Measurements from ENCODE around the gene WWC2.
"Not testable (repeated sequence)": the region's sequence is repeated elsewhere in the genome, so short reads cannot be mapped to it uniquely, and the experiment has no call there.

The WWC2 gene

GRCh38 chr4:183312841-183313240 lies 213.8 kb downstream of the WWC2 start:
- DNase-seq = no peak

- DNase-seq = no peak
Observed at GRCh38 chr4:183314336-183314735, 215.3 kb downstream of the WWC2 start.

- DNase-seq = no peak
Observed at GRCh38 chr4:183314806-183315205, 215.7 kb downstream of the WWC2 start.

GRCh38 chr4:183318656-183319055 lies 219.6 kb downstream of the WWC2 start:
- DNase-seq = no peak

GRCh38 chr4:183320211-183321059 lies 221.4 kb downstream of the WWC2 start, which contains the start of gene CLDN22:
CLDN22 (minus strand) TSS chr4:183320276; CDS start chr4:183320218, 58 bp downstream.
- no peak for DNase-seq

GRCh38 chr4:183321079-183321478 lies 222.0 kb downstream of the WWC2 start:
- DNase-seq = no peak

GRCh38 chr4:183321516-183321915 lies 222.5 kb downstream of the WWC2 start:
- DNase-seq = no peak

GRCh38 chr4:183322326-183322725 lies 223.3 kb downstream of the WWC2 start, which contains the start of gene CLDN24:
CLDN24 (minus strand) TSS chr4:183322426; CDS start chr4:183322426, 0 bp downstream.
- no peak for DNase-seq

- DNase-seq = no peak
Observed at GRCh38 chr4:183323295-183323694, 224.2 kb downstream of the WWC2 start.

- DNase-seq = not testable (repeated sequence)
Observed at GRCh38 chr4:183324056-183324455, 225.0 kb downstream of the WWC2 start.

- no peak for DNase-seq
Observed at GRCh38 chr4:183324619-183325018, 225.6 kb downstream of the WWC2 start.

- DNase-seq = not testable (repeated sequence)
Observed at GRCh38 chr4:183326387-183326786, 227.3 kb downstream of the WWC2 start.

GRCh38 chr4:183326853-183327252 lies 227.8 kb downstream of the WWC2 start:
- DNase-seq = no peak

GRCh38 chr4:183327827-183328226 lies 228.8 kb downstream of the WWC2 start:
- no peak for DNase-seq

- no peak for DNase-seq
Observed at GRCh38 chr4:183328832-183329231, 229.8 kb downstream of the WWC2 start.

- DNase-seq = no peak
Observed at GRCh38 chr4:183329244-183329643, 230.2 kb downstream of the WWC2 start.

GRCh38 chr4:183329954-183330742 lies 231.1 kb downstream of the WWC2 start:
- DNase-seq = no peak

- no peak for DNase-seq
Observed at GRCh38 chr4:183330841-183331240, 231.8 kb downstream of the WWC2 start.

GRCh38 chr4:183332447-183332846 lies 233.4 kb downstream of the WWC2 start:
- no peak for DNase-seq

- DNase-seq = no peak
Observed at GRCh38 chr4:183333202-183333601, 234.1 kb downstream of the WWC2 start.

GRCh38 chr4:183333983-183334382 lies 234.9 kb downstream of the WWC2 start:
- no peak for DNase-seq

GRCh38 chr4:183335369-183335940 lies 236.4 kb downstream of the WWC2 start:
- DNase-seq = no peak

GRCh38 chr4:183337349-183337748 lies 238.3 kb downstream of the WWC2 start:
- no peak for DNase-seq

All from CD4-positive, alpha-beta T cell treated with Interleukin-17A for 4 hours (primary cell).